OCI-LY1 (cell line): ENCODE measurements around the gene GAS6.

Experiments used
- CTCF ChIP-seq: fragments of 200-600 bp; sonication (generic), shearing (Covaris generic); IDR thresholded peaks from 2 replicates; pipeline ENCODE4 v1.5.1; 2017; ENCODE audit warnings: mild to moderate bottlenecking, antibody characterized with exemption, low read length, moderate library complexity, mixed read lengths
- EZH2 ChIP-seq: fragments of 200-600 bp; sonication (generic), shearing (Covaris generic); IDR thresholded peaks from 2 replicates; pipeline ENCODE4 v1.8.0; 2017; ENCODE audit warnings: borderline replicate concordance, mixed run types, mild to moderate bottlenecking, antibody characterized with exemption, low read length, moderate library complexity, mixed read lengths

- no peak for TF ChIP-seq CTCF
- TF ChIP-seq EZH2 = no peak
These were observed 76.2 kb downstream of the GAS6 start for GRCh38 chr13:113787694-113788093.
